WI38 (cell line): Measurements from ENCODE around the gene YDJC.
"Not testable (repeated sequence)": the region's sequence is repeated elsewhere in the genome, so short reads cannot be mapped to it uniquely, and the experiment has no call there.

Experiments used
- H3K4me3 ChIP-seq: 2 replicates; pipeline ENCODE4 v1.5.1; 2011; ENCODE audit warnings: low read depth, mild to moderate bottlenecking, control low read depth, low read length
- CTCF ChIP-seq: IDR thresholded peaks from 2 replicates; pipeline ENCODE4 v1.5.1; 2012; ENCODE audit warnings: low read depth, mild to moderate bottlenecking, control low read depth, low read length

Gene YDJC

GRCh38 chr22:21641789-21642583 is 12.2 kb upstream of the YDJC start, which contains the start of gene SDF2L1:
SDF2L1 (plus strand) TSS chr22:21642302; CDS start chr22:21642337, 35 bp downstream.
- H3K4me3 ChIP-seq, result peak within 1 kb of the TSS; percentile 77
- no peak for TF ChIP-seq CTCF

GRCh38 chr22:21641417-21641788 is 11.6 kb upstream of the YDJC start:
- H3K4me3 ChIP-seq, result peak overlapping the region; percentile 77
- TF ChIP-seq CTCF, result peak; percentile 44

- H3K4me3 ChIP-seq, result no peak overlapping the region
- no peak for TF ChIP-seq CTCF
Measured at GRCh38 chr22:21640810-21641209, 11.0 kb upstream of the YDJC start.

- no peak for TF ChIP-seq CTCF
- no peak overlapping the region for H3K4me3 ChIP-seq
Measured at GRCh38 chr22:21639359-21639758, 9.5 kb upstream of the YDJC start.

GRCh38 chr22:21637450-21637849 is 7.6 kb upstream of the YDJC start:
- H3K4me3 ChIP-seq, result not testable (repeated sequence)

- no peak for TF ChIP-seq CTCF
- no peak overlapping the region for H3K4me3 ChIP-seq
Measured at GRCh38 chr22:21636629-21637218, 6.9 kb upstream of the YDJC start.

GRCh38 chr22:21635771-21636510 is 6.1 kb upstream of the YDJC start:
- TF ChIP-seq CTCF, result no peak
- no peak overlapping the region for H3K4me3 ChIP-seq
